ENCODE results near the gene PALMD.

DNA sequence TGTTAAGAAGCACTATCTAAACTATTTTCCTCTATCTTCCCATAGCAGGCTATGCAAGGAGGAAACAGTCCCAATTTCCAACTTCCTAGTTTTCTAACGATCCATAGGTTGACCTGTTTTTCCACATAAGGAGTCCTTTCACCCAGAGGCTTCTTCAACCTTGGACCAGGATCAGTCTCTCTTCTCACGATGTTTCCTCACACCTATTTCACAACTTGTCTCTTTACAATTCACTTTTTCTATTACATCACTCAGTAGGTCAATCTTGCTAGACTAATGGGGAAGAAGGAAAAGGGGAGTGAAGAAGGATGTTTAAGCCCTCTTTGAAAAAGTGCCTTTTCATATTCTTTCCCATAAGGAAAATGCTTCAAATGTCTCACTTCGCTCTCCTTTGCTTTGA lies 15.9 kb downstream of the PALMD start:
- TF ChIP-seq, protein P1, sequence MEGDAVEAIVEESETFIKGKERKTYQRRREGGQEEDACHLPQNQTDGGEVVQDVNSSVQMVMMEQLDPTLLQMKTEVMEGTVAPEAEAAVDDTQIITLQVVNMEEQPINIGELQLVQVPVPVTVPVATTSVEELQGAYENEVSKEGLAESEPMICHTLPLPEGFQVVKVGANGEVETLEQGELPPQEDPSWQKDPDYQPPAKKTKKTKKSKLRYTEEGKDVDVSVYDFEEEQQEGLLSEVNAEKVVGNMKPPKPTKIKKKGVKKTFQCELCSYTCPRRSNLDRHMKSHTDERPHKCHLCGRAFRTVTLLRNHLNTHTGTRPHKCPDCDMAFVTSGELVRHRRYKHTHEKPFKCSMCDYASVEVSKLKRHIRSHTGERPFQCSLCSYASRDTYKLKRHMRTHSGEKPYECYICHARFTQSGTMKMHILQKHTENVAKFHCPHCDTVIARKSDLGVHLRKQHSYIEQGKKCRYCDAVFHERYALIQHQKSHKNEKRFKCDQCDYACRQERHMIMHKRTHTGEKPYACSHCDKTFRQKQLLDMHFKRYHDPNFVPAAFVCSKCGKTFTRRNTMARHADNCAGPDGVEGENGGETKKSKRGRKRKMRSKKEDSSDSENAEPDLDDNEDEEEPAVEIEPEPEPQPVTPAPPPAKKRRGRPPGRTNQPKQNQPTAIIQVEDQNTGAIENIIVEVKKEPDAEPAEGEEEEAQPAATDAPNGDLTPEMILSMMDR (IDR thresholded peaks at IDR 0.05) = no peak
- TF ChIP-seq EZH2 (IDR thresholded peaks at IDR 0.05; ENCODE audit: borderline replicate concordance, insufficient read depth, low read depth, low read length, poor library complexity, severe bottlenecking) = no peak
